IPS-20b (cell line): ENCODE results near the gene GPATCH2L.

ENCODE experiments used
- H3K27ac ChIP-seq: one replicate; pipeline ENCODE4 v1.5.1; 2013; ENCODE audit warnings: low read length
- H3K27me3 ChIP-seq: 2 replicates; pipeline ENCODE4 v1.6.1; 2013; ENCODE audit warnings: mild to moderate bottlenecking, low read length, inconsistent platforms; ENCODE audit not compliant: insufficient read depth
- H3K36me3 ChIP-seq: 2 replicates; pipeline ENCODE4 v1.6.1; 2013; ENCODE audit warnings: low read depth, mild to moderate bottlenecking, inconsistent platforms, low read length, moderate library complexity; ENCODE audit not compliant: insufficient read depth
- H3K4me1 ChIP-seq: 2 replicates; pipeline ENCODE4 v1.6.1; 2013; ENCODE audit warnings: mild to moderate bottlenecking, control low read depth, inconsistent platforms, low read length, moderate library complexity; ENCODE audit not compliant: insufficient read depth
- H3K4me3 ChIP-seq: 2 replicates; pipeline ENCODE4 v1.5.1; 2013; ENCODE audit warnings: mild to moderate bottlenecking, low read length, inconsistent platforms
- H3K9ac ChIP-seq: 2 replicates; pipeline ENCODE4 v1.6.1; 2013; ENCODE audit warnings: low read depth, mild to moderate bottlenecking, inconsistent platforms, low read length, moderate library complexity
- H3K9me3 ChIP-seq: 2 replicates; pipeline ENCODE4 v1.6.1; 2013; ENCODE audit warnings: mild to moderate bottlenecking, low read depth, low read length, inconsistent platforms; ENCODE audit not compliant: insufficient read depth

GPATCH2L gene

DNA sequence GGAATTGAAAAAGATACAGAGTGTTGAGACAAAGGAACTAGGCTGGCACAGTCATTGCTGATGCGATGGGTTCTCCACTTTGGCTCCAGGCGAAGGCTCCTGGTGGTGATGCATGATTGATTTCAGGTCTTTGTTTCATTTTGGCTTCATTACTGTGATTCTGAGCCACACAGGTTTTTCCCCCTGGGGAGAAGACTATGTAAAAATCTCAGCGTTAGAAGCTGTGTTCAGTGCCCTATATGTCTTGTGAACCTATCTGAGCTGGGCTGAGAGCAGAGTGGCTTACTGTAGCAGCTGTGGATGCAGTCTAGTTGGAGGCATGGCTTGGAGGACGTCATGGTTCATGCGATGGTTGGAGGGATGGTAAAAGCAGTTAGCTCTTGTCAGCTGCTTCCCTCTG lies 54.0 kb downstream of the GPATCH2L start:
- H3K9me3 ChIP-seq, result no peaks in the 10 kb centered on the region
- H3K9ac ChIP-seq, result no peak overlapping the region
- H3K4me1 ChIP-seq, result peaks cover 12% of the 10 kb centered on the region; the same call in 1 of the 2 replicates
- H3K36me3 ChIP-seq, result peaks cover 24% of the 10 kb centered on the region
- no peaks in the 10 kb centered on the region for H3K27me3 ChIP-seq
- no peak overlapping the region for H3K4me3 ChIP-seq
- H3K27ac ChIP-seq, result no peak overlapping the region

DNA sequence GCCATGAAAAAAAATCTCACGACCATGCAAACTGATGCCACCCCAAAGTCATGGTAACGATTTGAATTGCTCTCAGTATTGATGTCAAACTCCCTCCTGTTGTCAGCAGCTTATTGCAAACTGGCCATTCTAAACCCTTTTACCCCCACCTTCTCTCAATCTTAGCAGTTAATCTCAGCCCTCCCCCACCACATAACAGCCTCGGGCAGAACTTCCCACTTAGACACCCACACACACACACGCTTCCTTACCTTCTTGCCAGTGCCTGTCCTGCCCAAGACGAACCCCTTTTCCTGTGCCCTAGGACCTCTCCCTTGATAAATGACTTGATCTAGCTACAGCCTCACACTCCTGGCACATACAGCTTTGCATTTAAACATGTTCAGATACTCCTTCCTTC lies 56.6 kb downstream of the GPATCH2L start:
- H3K27ac ChIP-seq, result no peak overlapping the region
- H3K36me3 ChIP-seq, result no peaks in the 10 kb centered on the region
- peaks cover 12% of the 10 kb centered on the region; the same call in 1 of the 2 replicates for H3K4me1 ChIP-seq
- no peaks in the 10 kb centered on the region for H3K27me3 ChIP-seq
- H3K9ac ChIP-seq, result no peak overlapping the region
- peaks cover 2% of the 10 kb centered on the region; the same call in 1 of the 2 replicates for H3K9me3 ChIP-seq
- H3K4me3 ChIP-seq, result no peak overlapping the region

DNA sequence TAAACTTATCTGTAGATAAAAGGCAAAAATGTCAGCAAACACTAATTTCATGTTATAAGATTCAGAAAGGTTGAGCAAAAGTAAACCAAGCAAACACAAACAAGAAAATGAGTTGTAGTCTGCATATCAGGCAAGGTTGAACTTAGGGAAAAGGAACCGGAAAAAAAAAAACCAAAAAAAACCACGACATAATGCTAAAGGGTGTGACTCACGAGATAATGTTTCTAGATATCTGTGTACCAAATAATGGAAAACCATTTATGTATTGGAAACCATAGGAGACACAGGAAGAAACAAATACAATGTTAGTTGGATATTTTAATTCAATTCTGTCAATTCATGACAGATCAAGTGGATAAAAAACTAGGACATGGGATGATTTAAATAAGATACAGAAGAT lies 60.5 kb downstream of the GPATCH2L start:
- Histone ChIP-seq H3K27me3 (no peaks in the 10 kb centered on the region), H3K27ac (no peak overlapping the region), H3K9ac (no peak overlapping the region), H3K4me1 (peaks cover 12% of the 10 kb centered on the region; the same call in 1 of the 2 replicates), H3K36me3 (no peaks in the 10 kb centered on the region), H3K9me3 (peaks cover 2% of the 10 kb centered on the region; the same call in 1 of the 2 replicates), H3K4me3 (no peak overlapping the region)

- Histone ChIP-seq H3K9ac (no peak overlapping the region), H3K27ac (no peak overlapping the region), H3K4me3 (no peak overlapping the region), H3K9me3 (peaks cover 7% of the 10 kb centered on the region; the same call in 1 of the 2 replicates), H3K4me1 (no peaks in the 10 kb centered on the region), H3K27me3 (no peaks in the 10 kb centered on the region), H3K36me3 (no peaks in the 10 kb centered on the region)
These were observed 65.5 kb downstream of the GPATCH2L start for GRCh38 chr14:76217179-76217578.

- no peaks in the 10 kb centered on the region for H3K36me3 ChIP-seq
- peaks cover 5% of the 10 kb centered on the region; the same call in 1 of the 2 replicates for H3K9me3 ChIP-seq
These were observed 66.9 kb downstream of the GPATCH2L start for GRCh38 chr14:76218662-76219061.

DNA sequence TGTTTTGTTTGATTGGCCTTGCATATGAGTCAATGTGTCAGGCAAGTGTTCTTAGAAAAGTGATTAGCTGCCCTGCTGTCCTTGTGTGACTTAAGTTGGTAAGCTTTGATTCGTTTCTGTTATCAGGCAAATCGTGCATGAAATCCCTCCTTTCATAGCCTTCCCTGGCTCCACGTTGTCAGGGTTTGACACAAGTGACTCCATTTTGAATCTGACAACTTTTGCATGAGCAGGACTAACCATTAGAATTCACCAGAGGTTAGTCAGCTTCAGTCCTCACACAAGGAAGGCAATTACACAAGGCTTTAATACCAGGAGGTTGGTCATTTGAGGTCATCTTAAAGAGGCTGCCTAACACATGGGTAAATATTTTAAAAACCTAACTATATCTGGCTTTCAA lies 68.2 kb downstream of the GPATCH2L start:
- Histone ChIP-seq H3K27ac (no peak overlapping the region), H3K9ac (no peak overlapping the region), H3K9me3 (peaks cover 13% of the 10 kb centered on the region), H3K27me3 (no peaks in the 10 kb centered on the region), H3K36me3 (no peaks in the 10 kb centered on the region), H3K4me3 (no peak overlapping the region), H3K4me1 (no peaks in the 10 kb centered on the region)

More at GRCh38 chr14:76218662-76219061, 66.9 kb downstream of the GPATCH2L start:
- Histone ChIP-seq H3K4me1 (no peaks in the 10 kb centered on the region), H3K4me3 (no peak overlapping the region), H3K9ac (no peak overlapping the region), H3K27ac (no peak overlapping the region), H3K27me3 (no peaks in the 10 kb centered on the region)

DNA sequence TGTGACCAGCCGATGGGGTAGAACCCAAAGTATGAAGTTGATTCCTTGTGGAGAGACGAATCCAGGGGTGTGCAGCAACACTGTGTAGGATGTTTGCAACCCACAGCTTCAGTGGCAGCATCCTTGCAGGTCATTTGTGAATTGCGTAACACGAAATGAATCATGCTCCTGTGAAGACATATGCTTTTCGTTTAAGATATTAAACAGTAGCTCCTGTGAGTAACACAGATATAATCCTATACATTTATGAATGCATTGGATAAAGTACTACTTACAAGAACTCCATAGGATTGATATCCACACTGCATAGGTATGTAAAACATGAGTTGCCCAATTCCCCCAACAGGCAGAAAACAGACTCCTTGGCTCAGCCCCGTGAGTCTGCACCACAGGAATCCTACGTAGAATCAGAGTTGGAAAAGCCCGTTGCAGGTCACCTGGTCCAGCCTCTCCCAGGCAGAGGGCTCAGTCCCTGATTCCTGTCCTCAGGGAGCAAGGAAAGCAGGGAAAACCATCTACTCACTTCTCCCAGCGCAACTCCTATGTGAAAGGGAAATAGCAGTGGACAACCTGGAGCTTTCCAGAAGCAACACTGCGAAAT lies 75.8 kb downstream of the GPATCH2L start:
- peaks cover 12% of the 10 kb centered on the region for H3K9me3 ChIP-seq
- H3K9ac ChIP-seq, result no peak overlapping the region
- H3K27ac ChIP-seq, result no peak overlapping the region
- H3K36me3 ChIP-seq, result no peaks in the 10 kb centered on the region
- H3K4me3 ChIP-seq, result no peak overlapping the region
- H3K4me1 ChIP-seq, result peaks cover 3% of the 10 kb centered on the region; the same call in 1 of the 2 replicates
- no peaks in the 10 kb centered on the region for H3K27me3 ChIP-seq

- no peak overlapping the region for H3K4me3 ChIP-seq
These were observed 76.4 kb downstream of the GPATCH2L start for GRCh38 chr14:76228138-76228537.

DNA sequence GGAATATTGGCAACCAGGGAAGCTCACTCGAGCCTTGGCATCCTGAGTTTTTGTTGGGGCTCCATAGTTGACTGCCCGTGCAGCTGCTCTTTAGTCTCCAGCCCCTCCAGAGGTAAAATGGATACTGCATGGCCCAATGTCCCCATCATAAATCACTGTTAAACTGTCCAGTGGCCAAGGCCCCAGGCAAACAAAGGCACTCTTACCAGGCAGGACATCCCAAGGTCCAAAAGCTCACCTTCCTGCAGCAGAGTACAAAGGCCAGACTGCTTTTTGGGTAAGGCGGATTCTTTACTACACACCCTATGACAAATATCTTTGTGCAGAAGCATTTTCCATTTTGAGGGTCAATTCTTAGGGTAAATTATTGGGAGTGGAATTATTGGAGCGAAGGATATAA lies 81.1 kb downstream of the GPATCH2L start:
- peaks cover 3% of the 10 kb centered on the region; the same call in 1 of the 2 replicates for H3K9me3 ChIP-seq
- peaks cover 6% of the 10 kb centered on the region; the same call in 1 of the 2 replicates for H3K4me1 ChIP-seq
- H3K27me3 ChIP-seq, result no peaks in the 10 kb centered on the region
- H3K4me3 ChIP-seq, result no peak overlapping the region
- H3K9ac ChIP-seq, result no peak overlapping the region
- no peak overlapping the region for H3K27ac ChIP-seq
- no peaks in the 10 kb centered on the region for H3K36me3 ChIP-seq

More at GRCh38 chr14:76228138-76228537, 76.4 kb downstream of the GPATCH2L start:
- no peak overlapping the region for H3K9ac ChIP-seq
- H3K27ac ChIP-seq, result no peak overlapping the region
- peaks cover 3% of the 10 kb centered on the region; the same call in 1 of the 2 replicates for H3K4me1 ChIP-seq
- no peaks in the 10 kb centered on the region for H3K36me3 ChIP-seq
- H3K27me3 ChIP-seq, result no peaks in the 10 kb centered on the region
- peaks cover 14% of the 10 kb centered on the region for H3K9me3 ChIP-seq

- H3K4me1 ChIP-seq, result peaks cover 4% of the 10 kb centered on the region; the same call in 1 of the 2 replicates
- H3K27me3 ChIP-seq, result no peaks in the 10 kb centered on the region
- no peak overlapping the region for H3K27ac ChIP-seq
- H3K36me3 ChIP-seq, result no peaks in the 10 kb centered on the region
- peaks cover 3% of the 10 kb centered on the region for H3K9me3 ChIP-seq
- H3K9ac ChIP-seq, result no peak overlapping the region
- H3K4me3 ChIP-seq, result no peak overlapping the region
These were observed 83.9 kb downstream of the GPATCH2L start for GRCh38 chr14:76235628-76236027.

GRCh38 chr14:76236172-76237130 lies 84.7 kb downstream of the GPATCH2L start:
- Histone ChIP-seq H3K9me3 (peaks cover 3% of the 10 kb centered on the region), H3K27me3 (no peaks in the 10 kb centered on the region), H3K9ac (no peak overlapping the region), H3K27ac (no peak overlapping the region), H3K4me3 (no peak overlapping the region), H3K4me1 (peaks cover 4% of the 10 kb centered on the region; the same call in 1 of the 2 replicates), H3K36me3 (no peaks in the 10 kb centered on the region)
